Superior temporal gyrus (tissue), 1 donor: ENCODE data around the gene SLC13A5.
"Not testable (repeated sequence)": the region's sequence is repeated elsewhere in the genome, so short reads cannot be mapped to it uniquely, and the experiment has no call there.

Experiments used
- DNase-seq: peaks from one replicate; pipeline ENCODE4 v3.0.0-alpha.2; 2016; ENCODE audit errors: extremely low spot score

Gene SLC13A5

DNA sequence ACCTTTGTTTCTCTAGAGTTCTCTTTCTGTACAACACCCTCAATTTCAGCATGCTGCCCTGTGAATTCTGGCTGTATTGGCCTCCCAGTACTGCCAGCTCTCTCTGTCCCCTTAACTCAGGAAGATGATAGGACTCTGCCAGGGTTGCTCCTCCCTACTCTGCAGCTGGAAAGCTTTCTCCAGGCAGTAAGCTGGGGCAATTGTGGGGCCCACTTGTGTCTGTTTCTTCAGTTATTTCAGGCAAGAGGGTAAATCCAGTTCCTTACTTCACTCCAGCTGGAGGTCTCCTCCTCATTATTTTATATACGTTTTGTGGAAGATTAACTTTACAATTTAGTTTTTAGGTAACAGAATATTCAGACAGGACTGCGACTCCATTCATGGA is 51.7 kb downstream of the SLC13A5 start:
- DNase-seq: no peak

DNA sequence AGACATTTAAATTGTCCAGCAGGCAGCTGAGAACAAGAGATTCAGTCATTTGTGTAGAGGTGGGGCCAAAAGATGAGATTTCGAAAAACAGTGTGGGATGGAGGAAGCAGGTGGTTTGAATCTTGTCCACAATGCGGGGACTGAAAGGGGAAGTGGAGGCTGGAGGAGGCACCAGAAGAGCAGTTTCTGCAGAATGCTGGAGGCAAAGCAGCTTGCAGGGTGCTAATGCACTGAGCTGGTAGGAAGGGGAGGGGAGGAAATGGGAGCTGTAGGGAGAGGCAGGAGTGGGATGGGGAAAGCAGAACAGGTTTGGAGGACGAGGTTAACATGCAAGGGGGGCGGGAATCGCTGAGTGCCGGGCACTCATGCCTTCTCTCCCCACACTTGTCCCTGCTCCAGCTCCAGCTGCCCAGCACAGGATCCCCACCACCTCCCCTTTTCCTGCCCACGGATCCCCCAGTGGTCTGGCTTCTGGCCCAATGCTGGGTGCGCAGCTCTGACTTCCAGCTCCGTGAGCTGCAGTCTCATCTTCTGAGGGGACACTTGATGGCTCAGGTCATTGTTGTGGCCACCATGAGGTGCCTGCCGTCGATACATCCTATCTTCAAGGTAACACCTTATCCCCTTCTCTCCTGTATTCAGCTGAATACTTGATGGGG is 52.2 kb downstream of the SLC13A5 start:
- no peak for DNase-seq

DNA sequence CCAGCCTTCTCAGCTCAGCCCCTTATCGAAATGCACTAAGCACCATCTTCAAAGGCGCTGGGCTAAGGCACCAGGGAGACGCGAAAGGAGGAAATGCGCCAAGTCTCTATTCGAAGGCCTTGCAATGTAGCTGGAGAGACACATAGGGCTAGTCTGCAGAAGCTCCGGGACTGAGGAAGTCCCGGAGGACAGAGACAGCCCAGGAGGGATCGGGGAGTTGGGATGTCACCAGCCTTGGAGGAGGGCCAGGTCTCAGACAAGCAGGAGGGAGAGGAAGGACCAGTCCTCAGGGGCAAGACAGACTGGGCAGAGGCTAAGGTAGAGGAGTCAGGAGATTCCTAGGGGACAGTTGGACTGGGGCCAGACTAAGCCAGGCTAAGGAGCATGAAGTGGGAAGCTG is 53.1 kb downstream of the SLC13A5 start:
- DNase-seq: no peak

DNA sequence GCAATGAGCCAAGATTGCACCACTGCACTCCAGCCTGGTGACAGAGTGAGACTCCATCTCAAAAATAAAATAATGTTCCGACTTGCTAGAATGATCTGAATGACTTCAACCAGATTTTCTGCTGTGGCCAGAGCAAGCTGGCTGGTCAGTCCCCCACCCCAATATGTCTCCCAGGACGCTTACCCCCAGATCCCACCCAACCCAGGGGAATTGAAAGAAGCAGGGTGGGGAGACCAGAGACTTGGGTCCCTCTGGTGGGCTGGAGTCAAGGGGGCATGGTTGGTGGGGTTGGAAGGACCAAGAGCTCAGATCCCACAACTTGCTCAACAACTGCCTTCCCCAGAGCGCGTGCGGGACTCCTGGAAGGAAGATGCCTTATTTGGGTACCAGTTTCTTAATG is 54.8 kb downstream of the SLC13A5 start:
- DNase-seq: not testable (repeated sequence)

DNA sequence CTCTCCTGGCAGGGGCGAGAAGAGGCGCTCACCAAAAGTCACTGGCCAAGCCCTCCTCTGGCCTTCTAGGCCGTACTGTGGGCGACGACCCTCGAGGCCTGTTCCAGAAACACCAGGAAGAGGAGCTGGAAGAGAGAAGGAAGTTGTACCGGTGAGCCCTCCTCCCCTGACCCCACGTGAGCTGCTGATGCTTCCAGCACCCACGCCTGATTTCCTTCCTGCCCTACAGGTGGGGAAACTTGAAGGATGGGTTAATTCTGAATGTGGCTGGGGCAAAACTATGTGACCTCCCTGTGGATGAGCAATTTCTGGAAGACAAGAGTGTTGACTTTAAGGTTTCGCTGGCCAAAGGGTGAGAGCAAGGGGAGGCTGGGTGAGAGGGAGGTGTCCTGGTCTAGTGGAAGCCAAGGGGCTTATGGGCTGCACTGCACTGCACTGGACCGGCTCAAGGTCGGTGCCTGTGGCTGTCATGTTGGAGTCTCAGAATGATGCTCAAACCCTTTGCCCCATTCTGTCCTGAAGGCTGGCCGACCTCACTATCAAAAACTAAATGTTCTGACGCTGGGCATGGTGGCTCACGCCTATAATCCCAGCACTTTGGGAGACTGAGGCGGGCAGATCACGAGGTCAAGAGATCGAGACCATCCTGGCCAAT is 55.4 kb downstream of the SLC13A5 start:
- no peak for DNase-seq

DNA sequence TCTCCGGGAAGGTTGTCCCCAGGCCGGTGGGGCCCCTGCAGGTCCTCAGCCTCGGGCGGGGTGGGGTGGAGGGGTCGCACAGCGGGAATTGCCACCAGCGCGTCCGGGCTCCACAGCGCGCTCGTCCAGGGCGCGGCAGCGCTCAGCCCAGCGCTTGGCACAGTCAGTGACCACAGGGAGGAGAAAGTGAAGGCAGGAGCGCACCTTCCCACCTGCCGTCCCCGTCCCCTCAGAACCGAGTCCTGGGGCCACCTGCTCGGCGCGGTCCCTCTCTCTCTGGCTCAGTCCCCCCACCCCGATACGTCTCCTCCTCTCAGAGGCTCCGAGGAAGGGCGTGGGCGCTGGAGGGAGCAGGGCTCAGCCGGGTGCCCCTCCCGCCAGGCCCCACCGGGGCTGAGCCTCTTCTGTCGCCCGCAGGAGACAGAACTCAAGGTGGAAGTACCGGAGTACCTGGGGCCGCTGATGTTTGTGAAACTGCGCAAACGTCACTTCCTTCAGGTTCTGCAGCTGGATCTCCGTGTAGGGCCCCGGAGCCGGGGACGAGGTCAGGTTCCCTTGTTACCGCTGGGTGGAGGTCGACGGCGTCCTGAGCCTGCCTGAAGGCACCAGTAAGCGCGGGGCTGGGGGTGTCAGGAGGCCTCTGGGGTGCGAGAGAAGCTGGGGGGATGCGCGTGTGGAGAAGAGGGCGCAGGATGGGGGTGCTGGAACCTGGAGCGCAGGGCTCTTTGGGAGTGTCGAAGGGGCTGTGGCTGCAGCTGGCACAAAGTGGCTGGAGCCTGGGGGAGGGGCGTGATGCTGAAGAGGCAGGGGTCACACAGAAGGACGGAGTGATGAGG is 56.2 kb downstream of the SLC13A5 start:
- DNase-seq: not testable (repeated sequence)

DNA sequence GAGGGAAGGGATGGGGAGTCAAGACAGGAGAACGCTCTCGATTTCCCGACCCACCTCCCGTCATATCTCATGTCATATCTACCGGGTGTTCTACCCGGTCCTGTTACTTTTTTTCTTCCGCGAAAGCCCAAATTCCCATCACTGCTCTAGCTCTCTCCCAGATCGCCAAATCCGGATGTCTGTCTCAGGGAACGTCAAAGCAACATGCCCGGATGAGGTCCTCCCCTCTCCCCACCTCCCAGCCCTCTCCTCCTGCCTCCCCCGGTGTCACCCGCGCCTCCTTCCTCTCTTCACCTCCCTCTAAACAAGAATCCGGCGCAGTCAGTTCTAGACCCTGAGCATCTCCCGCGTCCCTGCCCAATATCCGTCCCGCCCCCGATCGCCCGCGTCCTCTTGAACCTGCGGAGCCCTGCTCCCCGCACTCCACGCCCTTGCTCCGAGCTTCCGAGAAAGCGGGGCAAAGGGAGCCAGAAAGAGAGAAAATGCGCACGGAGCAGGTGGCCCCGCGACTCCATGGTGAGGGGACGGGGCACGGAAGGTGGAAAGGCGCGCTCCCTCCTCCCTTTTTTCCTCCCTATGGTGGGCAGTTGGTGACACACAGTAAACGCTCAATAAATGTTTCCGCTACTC is 57.3 kb downstream of the SLC13A5 start:
- not testable (repeated sequence) for DNase-seq

DNA sequence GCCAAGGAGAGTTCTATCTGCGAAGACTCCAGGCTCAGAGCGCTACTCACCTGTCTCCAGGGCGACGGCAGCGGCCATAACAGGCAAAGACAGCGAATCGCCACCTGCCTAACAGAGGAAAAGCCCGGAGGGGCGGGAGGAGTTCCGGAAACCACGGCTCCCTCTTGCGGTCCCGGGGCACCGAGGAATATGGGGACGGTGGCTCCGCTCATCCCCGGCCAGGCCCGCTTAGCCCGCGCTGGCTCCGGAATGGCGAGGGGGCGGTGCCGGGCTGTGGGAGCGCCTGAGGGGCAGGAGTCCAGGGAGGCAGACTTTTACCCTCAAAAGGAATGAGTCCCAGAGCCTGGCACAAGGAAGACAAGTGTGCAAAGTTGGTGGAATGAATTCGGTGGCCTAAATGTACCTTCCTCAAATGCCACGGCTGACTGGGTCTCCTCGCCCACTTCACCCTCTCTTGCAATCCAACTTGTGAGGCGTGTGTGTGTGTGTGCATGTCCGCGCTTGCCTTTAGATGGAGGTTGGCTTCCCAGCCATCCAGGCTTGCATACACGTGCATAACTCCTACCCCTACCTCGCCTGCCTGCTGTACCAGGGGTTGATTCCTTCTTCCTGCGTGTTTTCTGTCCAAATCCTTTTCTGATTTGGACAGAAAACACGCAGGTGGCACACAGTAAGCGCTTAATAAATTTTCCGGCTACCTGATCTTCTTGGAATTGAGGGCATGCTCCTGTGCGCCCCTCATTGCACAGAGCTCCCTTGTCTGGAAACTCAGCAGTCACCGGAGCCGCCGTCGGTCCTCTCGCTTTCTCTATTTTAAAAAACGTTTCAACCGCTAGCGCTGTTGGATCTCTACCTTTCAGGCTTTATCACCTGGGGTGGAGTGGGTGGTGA is 58.1 kb downstream of the SLC13A5 start:
- no peak for DNase-seq

DNA sequence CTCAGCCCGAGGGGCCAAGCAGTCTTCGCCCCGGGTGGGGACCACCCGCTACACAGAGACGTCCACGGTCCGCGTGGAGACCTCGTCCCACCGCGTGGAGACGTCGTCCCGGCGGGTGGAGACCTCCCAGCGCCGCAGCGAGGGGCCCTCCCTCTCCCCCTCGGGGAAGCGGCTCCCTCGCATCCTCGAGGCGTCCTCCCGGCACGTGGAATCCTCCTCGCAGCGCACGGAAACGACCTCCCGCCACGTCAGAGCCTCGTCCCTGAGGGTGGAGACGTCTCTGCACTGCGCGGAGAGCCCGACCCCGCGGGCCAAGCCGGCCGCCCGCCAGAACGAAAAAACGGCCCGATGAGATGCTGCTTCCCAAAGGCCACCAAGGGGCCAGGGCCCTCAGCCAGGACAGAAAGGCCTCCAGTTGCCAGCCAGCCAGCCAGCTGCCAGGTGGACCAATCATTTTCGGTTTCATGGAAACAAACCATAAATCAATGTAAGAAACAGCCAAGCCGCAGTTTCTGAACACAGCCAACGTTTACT is 61.2 kb downstream of the SLC13A5 start:
- no peak for DNase-seq

DNA sequence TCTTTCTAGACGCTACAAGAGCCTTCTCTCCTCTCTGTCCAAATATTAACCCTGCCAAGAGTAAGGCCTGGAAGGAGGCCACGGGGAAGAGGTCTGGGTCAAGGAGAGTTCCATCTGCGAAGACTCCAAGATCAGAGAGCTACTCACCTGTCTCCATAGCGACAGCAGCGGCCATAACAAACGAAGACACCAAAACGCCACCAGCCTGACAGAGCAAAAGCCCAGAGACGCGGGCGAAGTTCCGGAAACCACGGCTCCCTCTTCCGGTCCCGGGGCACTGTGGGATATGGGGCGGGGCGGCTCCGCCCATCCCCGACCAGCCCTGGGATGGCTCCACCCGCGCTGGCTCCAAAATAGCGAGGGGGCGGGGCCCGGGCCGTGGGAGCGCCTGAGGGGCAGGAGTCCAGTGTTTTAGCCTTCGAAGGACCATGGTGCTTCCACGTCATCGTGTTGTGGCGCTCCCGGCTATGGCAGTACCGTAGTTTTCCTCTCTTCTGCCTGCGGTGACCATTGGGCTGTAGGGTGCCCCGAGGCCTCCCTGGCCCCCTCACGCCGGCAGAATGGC is 61.7 kb downstream of the SLC13A5 start, which contains the start of the genes C17orf100 and MED31:
Gene C17orf100, plus strand, starts transcription at position 409 of the 565 bp plus-strand sequence. Its CDS starts 152 bp downstream, at position 561.
Gene MED31, minus strand, starts transcription at position 252 of the 565 bp plus-strand sequence. Its CDS starts 77 bp downstream, at position 175.
- DNase-seq: peak; percentile 92

DNA sequence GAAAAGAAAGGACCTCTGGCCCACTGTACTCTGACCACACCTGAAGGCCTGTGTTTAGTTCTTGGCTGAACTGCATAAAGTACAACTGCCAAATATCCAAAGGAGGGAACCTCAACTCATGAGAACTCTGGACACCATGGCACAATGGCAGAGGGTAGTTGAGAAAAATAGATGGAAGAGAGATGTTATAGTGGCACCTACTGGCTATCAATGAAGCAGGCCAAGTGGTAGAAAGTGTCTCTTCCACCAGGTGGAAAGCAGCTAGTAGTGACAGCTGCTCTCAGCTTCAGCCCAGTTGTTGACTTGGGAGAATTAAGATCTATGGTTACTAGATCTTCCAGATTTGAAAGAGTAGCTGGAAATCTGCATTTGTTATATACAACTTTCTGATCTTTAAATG is 65.0 kb downstream of the SLC13A5 start:
- DNase-seq: no peak

DNA sequence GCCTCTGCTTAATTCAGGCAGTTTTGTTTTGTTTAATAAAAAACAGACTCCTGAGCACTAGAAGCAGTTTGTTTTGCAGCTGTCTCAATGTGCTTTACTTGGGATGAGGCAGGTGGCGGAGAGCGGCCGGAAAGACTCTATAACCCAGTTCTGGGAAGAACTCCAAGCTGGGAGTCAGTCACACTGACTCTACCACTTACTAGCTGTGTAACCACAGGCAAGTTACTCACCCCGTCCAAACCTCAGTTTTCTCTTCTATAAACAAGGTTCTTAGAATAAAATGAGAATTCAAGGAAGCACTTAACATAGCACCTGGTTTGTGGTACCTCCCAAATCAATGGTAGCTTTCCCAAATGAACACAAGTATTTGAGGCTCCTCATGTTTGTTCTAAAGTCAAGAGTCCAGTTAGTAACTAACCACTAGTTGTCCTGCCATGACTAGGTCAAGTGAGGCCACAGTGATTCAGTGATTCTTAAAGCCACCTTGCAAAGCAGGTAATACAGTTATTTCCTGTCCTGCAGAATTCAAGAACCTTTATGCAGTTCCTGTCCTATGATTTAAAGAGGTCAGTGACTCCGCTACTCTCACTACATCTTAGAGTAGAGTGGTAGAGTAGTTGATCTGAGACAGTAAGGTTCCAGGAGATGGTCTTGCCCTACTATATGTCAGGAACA is 69.6 kb downstream of the SLC13A5 start:
- DNase-seq: no peak

DNA sequence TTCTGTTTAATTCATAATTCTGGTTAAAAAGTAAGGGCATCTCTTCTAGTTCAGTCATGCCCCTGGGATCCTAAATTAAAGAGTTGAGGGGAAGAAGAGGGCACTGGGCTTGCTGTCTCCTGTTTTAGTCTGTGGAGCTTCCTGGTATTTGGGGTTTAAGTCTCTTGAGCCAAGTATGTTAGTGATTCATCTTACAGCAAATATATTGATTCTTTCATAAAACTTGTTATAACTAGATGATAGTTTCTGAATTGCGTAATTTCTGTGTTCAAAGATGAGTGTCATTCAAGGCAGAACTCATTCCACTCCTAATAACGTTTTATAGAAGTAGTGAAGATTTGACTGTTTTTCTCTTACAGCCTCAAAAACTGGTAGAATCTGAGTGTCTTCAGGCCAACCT is 70.6 kb downstream of the SLC13A5 start:
- no peak for DNase-seq

DNA sequence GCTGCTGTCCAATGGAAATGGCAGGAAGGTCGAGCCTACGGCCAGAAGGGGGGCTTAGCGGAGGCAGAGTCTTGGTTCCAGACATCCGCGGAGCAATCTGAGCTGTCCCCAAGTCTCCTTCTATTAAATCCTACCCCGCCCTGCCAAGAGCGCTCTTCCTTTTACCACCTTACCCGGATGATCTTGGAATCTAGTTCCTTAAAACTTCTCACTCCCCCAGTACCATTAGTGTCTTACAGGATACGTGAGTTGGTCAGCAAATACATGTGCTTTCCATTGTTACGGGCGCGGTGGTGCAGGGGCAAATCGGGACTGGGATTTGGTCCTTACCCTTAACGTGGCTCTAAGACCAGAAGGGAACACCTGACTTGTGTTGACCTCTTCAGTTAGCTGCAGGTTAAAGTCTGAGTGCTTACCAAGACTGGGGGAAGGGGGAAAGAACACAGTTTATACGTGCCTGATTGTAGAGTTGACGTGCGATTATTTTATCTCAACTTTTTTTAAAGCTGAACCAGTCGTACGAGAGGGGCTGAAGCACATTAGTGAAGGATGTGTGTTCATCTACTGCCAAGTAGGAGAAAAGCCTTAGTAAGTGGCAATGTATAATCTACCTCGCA is 71.8 kb downstream of the SLC13A5 start:
- no peak for DNase-seq

DNA sequence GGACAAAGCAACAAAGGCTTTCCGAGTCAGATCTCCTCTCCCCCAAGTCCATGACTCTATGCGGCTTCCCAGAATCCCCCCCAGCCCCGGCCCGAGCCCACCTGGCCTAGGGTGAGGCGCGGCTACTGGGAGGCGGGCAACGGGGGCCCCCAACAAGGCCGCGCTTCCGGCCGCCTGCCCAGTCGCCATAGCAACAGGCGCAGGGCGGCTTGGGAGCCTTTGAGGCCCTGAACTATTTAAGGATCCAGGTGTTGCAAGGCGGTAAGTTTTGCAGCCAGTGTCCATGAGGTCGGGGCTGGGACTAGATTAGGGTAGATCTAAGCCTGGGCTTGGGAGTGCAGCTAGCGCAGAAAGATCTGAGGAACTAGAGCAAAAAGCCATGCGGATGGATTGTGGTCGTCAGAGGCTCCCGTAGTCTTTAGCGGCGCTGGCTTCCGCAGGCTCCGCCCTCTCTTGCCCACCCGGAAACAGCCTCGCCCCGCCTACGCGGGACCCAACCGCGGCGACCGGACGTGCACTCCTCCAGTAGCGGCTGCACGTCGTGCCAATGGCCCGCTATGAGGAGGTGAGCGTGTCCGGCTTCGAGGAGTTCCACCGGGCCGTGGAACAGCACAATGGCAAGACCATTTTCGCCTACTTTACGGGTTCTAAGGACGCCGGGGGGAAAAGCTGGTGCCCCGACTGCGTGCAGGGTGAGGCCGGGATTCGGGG is 72.5 kb downstream of the SLC13A5 start, which contains the start of the genes KIAA0753 and TXNDC17:
Gene KIAA0753, minus strand, starts transcription at position 176 of the 711 bp plus-strand sequence. CDS start 5,608 bp downstream, outside the sequence.
Gene TXNDC17, plus strand, starts transcription at position 525 of the 711 bp plus-strand sequence. Its CDS starts 23 bp downstream, at position 548.
- peak; percentile 89 for DNase-seq

DNA sequence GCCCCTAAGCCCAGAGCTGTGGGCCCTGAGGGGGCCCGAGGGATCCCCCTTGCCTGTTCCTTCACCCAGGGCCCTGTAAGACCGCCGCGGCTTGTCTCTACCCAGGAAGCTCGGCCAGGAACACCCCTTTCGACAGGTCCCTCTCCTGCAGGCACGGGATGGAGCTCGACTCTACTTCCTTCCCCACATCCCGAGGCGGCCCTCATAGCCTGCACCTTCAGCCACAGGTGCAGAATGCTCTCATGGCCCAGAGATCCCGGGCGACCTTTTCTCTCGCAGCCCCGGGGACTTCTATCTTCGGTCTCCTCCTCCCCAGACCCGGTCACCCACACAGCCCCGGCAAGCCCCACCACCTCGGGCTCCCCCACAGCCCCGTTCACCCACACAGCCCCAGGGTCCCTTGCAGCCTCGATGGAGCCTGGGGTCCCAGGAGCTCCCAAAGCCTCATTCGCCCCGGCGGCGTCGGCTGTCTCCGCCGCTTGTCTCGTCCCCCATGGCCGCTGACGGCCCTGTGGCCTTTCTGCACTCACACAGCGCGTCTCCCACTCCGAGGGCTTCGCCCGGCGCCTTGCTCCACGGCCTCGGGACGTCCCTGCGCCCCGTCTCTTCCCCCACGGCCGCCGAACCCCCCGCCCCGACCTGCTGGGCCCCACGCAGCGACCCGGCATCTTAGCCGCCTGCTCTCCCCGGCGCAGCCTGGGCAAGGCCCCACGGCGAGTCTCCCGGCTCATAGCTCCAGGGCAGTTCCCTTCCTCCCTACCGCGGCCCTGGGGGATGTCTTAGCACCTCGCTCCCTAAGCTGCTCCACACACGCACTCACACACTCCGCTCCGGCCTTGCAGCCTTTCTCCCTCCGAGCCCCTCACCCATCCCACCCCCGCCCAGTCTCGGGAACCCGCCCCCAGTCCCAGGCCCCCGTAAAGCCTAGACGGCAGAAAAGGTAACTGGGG is 73.3 kb downstream of the SLC13A5 start:
- DNase-seq: no peak

DNA sequence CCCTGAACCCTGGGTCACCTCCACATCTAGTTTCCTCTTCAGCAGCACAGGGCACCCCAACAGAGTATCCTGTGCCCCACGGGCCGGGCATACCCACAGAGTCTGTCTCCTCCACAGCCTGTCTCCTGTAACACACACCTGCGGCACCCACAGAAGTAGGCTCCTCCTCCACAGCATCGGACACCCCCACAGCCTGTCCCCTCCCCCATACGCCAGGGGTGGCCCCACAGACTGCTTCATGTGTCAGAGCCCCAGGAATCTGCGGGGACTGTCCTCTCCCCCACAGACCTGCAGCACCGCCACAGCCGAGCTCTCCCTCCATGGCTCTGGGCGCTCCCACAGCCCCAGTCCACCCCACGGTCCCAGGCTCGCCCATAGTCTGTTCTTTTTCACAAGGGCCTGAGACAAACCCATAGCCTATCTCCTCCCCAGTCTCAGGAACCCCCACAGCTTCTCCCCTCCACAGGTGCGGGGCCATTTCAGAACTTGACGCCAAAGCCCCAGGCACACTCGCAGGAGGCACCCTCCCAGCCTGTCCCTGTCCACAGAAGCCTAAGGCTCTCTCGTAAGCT is 74.1 kb downstream of the SLC13A5 start:
- DNase-seq: no peak
